Measurements from ENCODE around the gene DKKL1. TPM values are rescaled to one million over a fixed set of nuclear protein-coding genes. Genes with fewer than 3 reads are reported as not detected.

Gene DKKL1
- total RNA-seq, 1 donor from 2014 or later: 0.92 TPM

DNA sequence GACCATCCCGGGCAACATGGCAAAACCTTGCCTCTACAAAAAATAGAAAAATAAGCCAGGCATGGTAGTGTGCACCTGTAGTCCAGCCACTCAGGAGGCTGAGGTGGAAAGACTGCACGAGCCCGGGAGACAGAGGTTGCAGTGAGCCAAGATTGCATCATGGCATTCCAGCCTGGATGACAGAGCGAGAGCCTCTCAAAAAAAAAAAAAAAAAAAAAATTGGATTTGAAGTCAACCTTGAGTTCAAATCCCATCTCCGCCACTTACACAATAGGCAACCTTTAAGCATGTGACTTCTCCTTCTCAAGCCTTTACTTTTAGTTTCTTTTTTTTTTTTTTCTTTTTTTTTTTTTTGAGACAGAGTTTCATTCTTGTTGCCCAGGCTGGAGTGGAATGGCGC is 36.4 kb downstream of the DKKL1 start:
- DNase-seq: no peak
- ATAC-seq: no peak
- H3K27ac ChIP-seq: no peak overlapping the region

DNA sequence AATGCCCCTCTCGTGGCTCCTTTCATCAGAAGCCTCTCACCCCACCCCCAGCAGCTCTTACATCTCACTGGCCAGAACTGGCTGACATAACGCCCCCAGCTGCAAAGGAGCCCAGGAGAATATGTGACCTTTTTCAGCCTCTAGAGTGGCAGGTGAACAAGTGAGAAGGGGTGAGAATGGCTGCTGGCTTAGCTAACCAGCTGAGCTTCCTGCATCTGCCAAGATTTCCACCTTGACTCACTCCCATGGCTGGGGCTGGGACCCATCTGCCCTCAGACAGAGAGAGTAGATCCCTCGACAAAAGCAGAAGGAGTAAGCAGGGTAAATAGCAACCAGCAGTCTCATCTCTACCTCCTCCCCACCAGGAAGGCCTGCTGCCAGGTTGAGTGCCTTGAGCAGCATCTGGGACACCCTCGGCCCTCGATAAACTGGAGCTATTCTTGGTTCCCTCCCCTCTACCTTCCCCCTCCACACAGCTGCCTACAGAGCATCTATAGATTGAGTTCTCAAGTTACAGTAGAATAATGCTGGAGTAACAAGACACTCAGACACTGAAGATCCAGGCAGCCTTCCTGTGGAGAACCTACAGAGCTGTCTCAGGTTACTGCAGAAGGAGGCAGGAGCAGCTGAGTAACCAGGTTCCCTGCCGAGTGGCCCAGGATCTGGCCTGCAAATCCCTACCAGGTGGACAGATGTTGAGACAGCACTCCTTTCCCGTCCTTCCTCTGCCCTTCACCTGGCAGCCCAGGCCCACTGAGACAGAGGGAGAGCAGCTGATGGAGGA is 39.9 kb downstream of the DKKL1 start:
- intact Hi-C loops (cut with DNase I): no loop called here
- ATAC-seq: no peak
- no peak overlapping the region for H3K27ac ChIP-seq

More for the DNA sequence above, 36.4 kb downstream of the DKKL1 start:
- no peaks in the 10 kb centered on the region for H3K9me3 ChIP-seq
- H3K36me3 ChIP-seq: no peaks in the 10 kb centered on the region
- no peaks in the 10 kb centered on the region for H3K27me3 ChIP-seq (ENCODE audit: low read depth)
- intact Hi-C loops (cut with DNase I): no loop called here
- TF ChIP-seq, protein P1, sequence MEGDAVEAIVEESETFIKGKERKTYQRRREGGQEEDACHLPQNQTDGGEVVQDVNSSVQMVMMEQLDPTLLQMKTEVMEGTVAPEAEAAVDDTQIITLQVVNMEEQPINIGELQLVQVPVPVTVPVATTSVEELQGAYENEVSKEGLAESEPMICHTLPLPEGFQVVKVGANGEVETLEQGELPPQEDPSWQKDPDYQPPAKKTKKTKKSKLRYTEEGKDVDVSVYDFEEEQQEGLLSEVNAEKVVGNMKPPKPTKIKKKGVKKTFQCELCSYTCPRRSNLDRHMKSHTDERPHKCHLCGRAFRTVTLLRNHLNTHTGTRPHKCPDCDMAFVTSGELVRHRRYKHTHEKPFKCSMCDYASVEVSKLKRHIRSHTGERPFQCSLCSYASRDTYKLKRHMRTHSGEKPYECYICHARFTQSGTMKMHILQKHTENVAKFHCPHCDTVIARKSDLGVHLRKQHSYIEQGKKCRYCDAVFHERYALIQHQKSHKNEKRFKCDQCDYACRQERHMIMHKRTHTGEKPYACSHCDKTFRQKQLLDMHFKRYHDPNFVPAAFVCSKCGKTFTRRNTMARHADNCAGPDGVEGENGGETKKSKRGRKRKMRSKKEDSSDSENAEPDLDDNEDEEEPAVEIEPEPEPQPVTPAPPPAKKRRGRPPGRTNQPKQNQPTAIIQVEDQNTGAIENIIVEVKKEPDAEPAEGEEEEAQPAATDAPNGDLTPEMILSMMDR (IDR thresholded peaks at IDR 0.05): no peak
- H3K4me3 ChIP-seq: no peak overlapping the region
- no peaks in the 10 kb centered on the region for H3K4me1 ChIP-seq

DNA sequence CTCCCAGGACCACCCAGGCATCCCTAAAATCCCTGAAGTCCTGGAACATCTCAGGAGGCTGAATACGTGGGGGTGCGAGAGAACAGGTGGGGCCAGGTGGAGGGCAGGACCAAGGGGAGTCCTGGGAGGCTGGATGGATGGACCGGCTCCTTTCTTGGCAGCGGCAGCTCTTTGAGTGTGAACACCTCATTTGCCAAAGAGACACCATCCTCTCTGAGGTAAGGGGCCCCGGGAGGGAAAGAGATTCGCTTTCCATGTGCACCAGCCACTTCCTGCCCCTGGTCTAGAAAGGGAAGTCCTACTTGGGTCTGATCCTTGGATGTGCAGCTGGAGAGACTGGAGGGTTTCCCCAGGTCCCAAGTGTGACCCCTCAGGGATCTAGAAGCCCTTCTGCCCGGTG is 43.4 kb downstream of the DKKL1 start:
- no peak for DNase-seq
- Histone ChIP-seq H3K36me3 (no peaks in the 10 kb centered on the region), H3K4me1 (peaks cover 3% of the 10 kb centered on the region), H3K27me3 (ENCODE audit: low read depth) (no peaks in the 10 kb centered on the region), H3K9me3 (no peaks in the 10 kb centered on the region), H3K4me3 (no peak overlapping the region), H3K27ac (no peak overlapping the region)
- TF ChIP-seq, protein P1 (IDR thresholded peaks at IDR 0.05): no peak
- ATAC-seq: no peak
- intact Hi-C loops (cut with DNase I): no loop called here

More for the DNA sequence above, 39.9 kb downstream of the DKKL1 start:
- no peak overlapping the region for H3K4me3 ChIP-seq
- no peaks in the 10 kb centered on the region for H3K9me3 ChIP-seq
- TF ChIP-seq, protein P1 (IDR thresholded peaks at IDR 0.05): no peak
- no peaks in the 10 kb centered on the region for H3K27me3 ChIP-seq (ENCODE audit: low read depth)
- H3K4me1 ChIP-seq: no peaks in the 10 kb centered on the region
- DNase-seq: no peak
- H3K36me3 ChIP-seq: no peaks in the 10 kb centered on the region

DNA sequence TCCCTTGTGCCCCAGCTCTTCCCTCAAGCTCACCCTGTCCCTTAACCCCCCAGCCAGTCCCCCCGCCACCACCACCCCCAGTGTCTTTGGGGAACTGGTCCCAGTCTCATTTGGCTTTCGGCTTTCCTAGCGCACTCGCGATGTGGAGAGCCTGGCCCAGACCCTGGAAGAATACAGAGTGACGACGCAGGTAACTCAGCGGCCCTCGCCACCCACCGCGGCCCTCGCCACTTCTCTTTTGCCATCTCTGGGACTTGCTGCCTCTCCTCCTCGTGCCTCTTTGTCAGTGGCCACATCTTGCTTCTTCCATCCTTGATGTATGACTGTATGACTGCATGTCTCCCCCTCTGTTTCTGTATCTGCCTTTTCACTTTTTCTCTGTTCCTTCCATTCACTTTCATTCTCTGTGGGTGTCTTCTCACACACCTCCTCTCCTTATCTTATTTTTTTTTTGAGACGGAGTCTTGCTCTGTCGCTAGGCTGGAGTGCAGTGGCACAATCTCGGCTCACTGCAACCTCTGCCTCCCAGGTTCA is 43.9 kb downstream of the DKKL1 start:
- Histone ChIP-seq H3K4me1 (peaks cover 3% of the 10 kb centered on the region), H3K27me3 (ENCODE audit: low read depth) (no peaks in the 10 kb centered on the region), H3K36me3 (no peaks in the 10 kb centered on the region), H3K4me3 (no peak overlapping the region), H3K9me3 (no peaks in the 10 kb centered on the region), H3K27ac (no peak overlapping the region)
- DNase-seq (no peak), ATAC-seq (no peak)
- intact Hi-C loops (cut with DNase I): no loop called here
- TF ChIP-seq, protein P1 (IDR thresholded peaks at IDR 0.05): no peak

DNA sequence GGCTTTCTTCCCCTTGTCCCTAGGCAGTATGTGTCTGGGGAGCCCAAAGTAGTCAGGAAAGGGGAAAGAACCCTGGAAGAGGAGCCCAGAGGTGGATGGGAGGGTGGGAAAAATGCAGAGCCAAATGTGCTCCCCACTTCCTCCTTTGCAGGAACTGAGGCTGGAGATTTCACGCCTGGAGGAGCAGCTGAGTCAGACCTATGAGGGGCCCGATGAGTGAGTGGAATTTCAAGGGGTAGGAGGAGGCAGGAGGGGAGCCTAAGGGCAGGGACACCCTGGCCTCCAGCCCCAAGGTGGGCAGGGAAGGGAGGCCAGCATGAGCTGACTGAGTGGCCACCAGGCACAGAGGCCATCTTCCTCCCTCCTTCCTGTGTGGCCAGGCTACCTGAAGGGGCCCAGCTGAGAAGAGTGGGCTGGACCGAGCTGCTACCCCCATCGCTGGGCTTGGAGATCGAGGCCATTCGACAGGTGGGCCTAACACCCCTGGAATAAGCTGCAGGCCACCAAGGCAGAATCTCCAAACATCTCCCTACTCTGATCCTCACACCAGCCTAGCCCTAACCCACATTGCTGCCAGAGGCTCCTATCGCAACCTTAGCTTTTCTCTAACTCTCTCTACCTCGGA is 45.3 kb downstream of the DKKL1 start:
- Histone ChIP-seq H3K9me3 (no peaks in the 10 kb centered on the region), H3K4me1 (peaks cover 3% of the 10 kb centered on the region), H3K27ac (no peak overlapping the region), H3K36me3 (no peaks in the 10 kb centered on the region), H3K27me3 (ENCODE audit: low read depth) (no peaks in the 10 kb centered on the region), H3K4me3 (no peak overlapping the region)
- DNase-seq (no peak), ATAC-seq (peak in 1 of 2 donors; percentile 16)
- TF ChIP-seq, protein P1 (IDR thresholded peaks at IDR 0.05): no peak
- intact Hi-C loops (cut with DNase I): no loop called here
